Activated CD4-positive, alpha-beta memory T cell treated with anti-CD3 and anti-CD28 coated beads, Interleukin-2, amount 10 ng/mL, durations not matched to agents 7 days and 5 days (primary cell): ENCODE measurements around the gene SEMA3A. TPM values are rescaled to one million over a fixed set of nuclear protein-coding genes. Genes with fewer than 3 reads are reported as not detected.
"Not testable (repeated sequence)": the region's sequence is repeated elsewhere in the genome, so short reads cannot be mapped to it uniquely, and the experiment has no call there.

Experiments used
- CTCF ChIA-PET: fragments of 350-600 bp; sonication (Branson Sonifier 250); formaldehyde crosslinking; loops from one replicate; lab custom pipeline; 2021; ENCODE audit warnings: antibody characterized with exemption, inconsistent platforms; lab: Charles Lee
- POLR2A ChIA-PET: fragments of 350-600 bp; sonication (Branson Sonifier 250); formaldehyde crosslinking; loops from one replicate; lab custom pipeline; 2021; ENCODE audit warnings: antibody characterized with exemption; lab: Charles Lee
- DNase-seq: peaks from one replicate; pipeline ENCODE4 v3.0.0-alpha.2; 2020
- H3K27ac Mint-ChIP-seq: one replicate; pipeline ENCODE4 v1.8.0; 2021; ENCODE audit warnings: mild to moderate bottlenecking, mixed read lengths
- H3K27me3 Mint-ChIP-seq: one replicate; pipeline ENCODE4 v1.8.0; 2021; ENCODE audit warnings: mixed read lengths
- H3K36me3 Mint-ChIP-seq: one replicate; pipeline ENCODE4 v1.8.0; 2021; ENCODE audit warnings: low read depth, mixed read lengths
- H3K4me1 Mint-ChIP-seq: one replicate; pipeline ENCODE4 v1.8.0; 2021; ENCODE audit warnings: mixed read lengths
- H3K4me3 Mint-ChIP-seq: one replicate; pipeline ENCODE4 v1.8.0; 2021; ENCODE audit warnings: mild to moderate bottlenecking, mixed read lengths
- H3K9me3 Mint-ChIP-seq: one replicate; pipeline ENCODE4 v1.8.0; 2021; ENCODE audit warnings: mixed read lengths
- total RNA-seq, 2 experiments: library from RNA; stranded (reverse); gene quantifications; one replicate each; pipeline ENCODE4 v1.2.3, GENCODE V29; 2021

SEMA3A gene
- total RNA-seq, 2 experiments from 2014 or later, result 0.30 to 0.38 TPM

- H3K4me3 Mint-ChIP-seq, H3K27ac Mint-ChIP-seq, H3K36me3 Mint-ChIP-seq, POLR2A ChIA-PET, H3K9me3 Mint-ChIP-seq, H3K27me3 Mint-ChIP-seq, H3K4me1 Mint-ChIP-seq, CTCF ChIA-PET, DNase-seq: not testable (repeated sequence)
Measured at GRCh38 chr7:84214757-84215156, 20.2 kb upstream of the SEMA3A start.

GRCh38 chr7:84210301-84210700 is 15.7 kb upstream of the SEMA3A start:
- Mint-ChIP-seq H3K27ac (no peak overlapping the region), H3K27me3 (no peaks in the 10 kb centered on the region)
- CTCF ChIA-PET, result no interaction called here

GRCh38 chr7:84209006-84209405 is 14.4 kb upstream of the SEMA3A start:
- ChIA-PET CTCF (no interaction called here), POLR2A (no interaction called here)
- H3K36me3 Mint-ChIP-seq, result no peaks in the 10 kb centered on the region
- DNase-seq, result no peak
- H3K4me3 Mint-ChIP-seq, result no peak overlapping the region
- H3K27me3 Mint-ChIP-seq, result no peaks in the 10 kb centered on the region
- no peak overlapping the region for H3K27ac Mint-ChIP-seq
- no peaks in the 10 kb centered on the region for H3K4me1 Mint-ChIP-seq
- H3K9me3 Mint-ChIP-seq, result no peaks in the 10 kb centered on the region

More at GRCh38 chr7:84210301-84210700, 15.7 kb upstream of the SEMA3A start:
- Mint-ChIP-seq H3K9me3 (no peaks in the 10 kb centered on the region), H3K36me3 (no peaks in the 10 kb centered on the region), H3K4me1 (no peaks in the 10 kb centered on the region), H3K4me3 (no peak overlapping the region)
- DNase-seq, result no peak
- POLR2A ChIA-PET, result no interaction called here

- CTCF ChIA-PET, result no interaction called here
- Mint-ChIP-seq H3K9me3 (no peaks in the 10 kb centered on the region), H3K36me3 (no peaks in the 10 kb centered on the region), H3K27ac (no peak overlapping the region), H3K4me3 (no peak overlapping the region), H3K4me1 (no peaks in the 10 kb centered on the region), H3K27me3 (no peaks in the 10 kb centered on the region)
- DNase-seq, result no peak
- POLR2A ChIA-PET, result no interaction called here
Measured at GRCh38 chr7:84207615-84208014, 13.0 kb upstream of the SEMA3A start.

DNA sequence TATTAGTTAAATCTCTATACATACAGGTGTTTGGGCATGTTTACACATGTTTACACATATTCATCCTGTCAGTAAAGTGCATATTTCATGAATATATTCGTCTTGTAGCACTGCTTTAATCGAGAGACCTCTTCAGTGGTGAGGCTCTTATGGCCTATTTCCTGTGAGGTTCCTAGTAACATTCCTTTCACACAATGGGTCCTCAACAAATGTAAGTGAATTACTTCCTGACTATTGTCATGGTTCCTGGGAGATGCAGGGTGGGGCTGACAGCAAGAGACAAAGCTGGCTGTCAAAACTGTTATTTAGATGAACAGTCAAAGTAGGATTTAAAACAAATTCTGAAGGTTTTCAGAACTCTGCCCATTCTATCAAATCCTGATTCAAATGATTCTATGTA is 12.4 kb upstream of the SEMA3A start:
- DNase-seq, result no peak
- no peaks in the 10 kb centered on the region for H3K36me3 Mint-ChIP-seq
- H3K4me3 Mint-ChIP-seq, result no peak overlapping the region
- no peaks in the 10 kb centered on the region for H3K27me3 Mint-ChIP-seq
- POLR2A ChIA-PET, result no interaction called here
- H3K27ac Mint-ChIP-seq, result no peak overlapping the region
- CTCF ChIA-PET, result no interaction called here
- H3K9me3 Mint-ChIP-seq, result no peaks in the 10 kb centered on the region
- H3K4me1 Mint-ChIP-seq, result no peaks in the 10 kb centered on the region

- no peak overlapping the region for H3K4me3 Mint-ChIP-seq
- no peak overlapping the region for H3K27ac Mint-ChIP-seq
- POLR2A ChIA-PET, result no interaction called here
- no peaks in the 10 kb centered on the region for H3K9me3 Mint-ChIP-seq
- H3K36me3 Mint-ChIP-seq, result no peaks in the 10 kb centered on the region
- no peaks in the 10 kb centered on the region for H3K27me3 Mint-ChIP-seq
- no peak for DNase-seq
- CTCF ChIA-PET, result no interaction called here
- H3K4me1 Mint-ChIP-seq, result no peaks in the 10 kb centered on the region
Measured at GRCh38 chr7:84204655-84205054, 10.1 kb upstream of the SEMA3A start.

GRCh38 chr7:84202855-84203254 is 8.3 kb upstream of the SEMA3A start:
- Mint-ChIP-seq H3K27me3 (no peaks in the 10 kb centered on the region), H3K4me3 (no peak overlapping the region), H3K27ac (no peak overlapping the region), H3K9me3 (no peaks in the 10 kb centered on the region), H3K36me3 (no peaks in the 10 kb centered on the region), H3K4me1 (no peaks in the 10 kb centered on the region)
- ChIA-PET POLR2A (no interaction called here), CTCF (no interaction called here)
- no peak for DNase-seq

GRCh38 chr7:84200859-84201258 is 6.3 kb upstream of the SEMA3A start:
- no peak overlapping the region for H3K4me3 Mint-ChIP-seq

GRCh38 chr7:84199216-84199615 is 4.6 kb upstream of the SEMA3A start:
- Mint-ChIP-seq H3K4me1 (peaks cover 4% of the 10 kb centered on the region), H3K9me3 (no peaks in the 10 kb centered on the region), H3K27me3 (no peaks in the 10 kb centered on the region), H3K4me3 (no peak overlapping the region), H3K36me3 (no peaks in the 10 kb centered on the region), H3K27ac (no peak overlapping the region)
- ChIA-PET POLR2A (no interaction called here), CTCF (no interaction called here)
- no peak for DNase-seq

More at GRCh38 chr7:84200859-84201258, 6.3 kb upstream of the SEMA3A start:
- Mint-ChIP-seq H3K27me3 (no peaks in the 10 kb centered on the region), H3K9me3 (no peaks in the 10 kb centered on the region), H3K36me3 (no peaks in the 10 kb centered on the region), H3K27ac (no peak overlapping the region), H3K4me1 (no peaks in the 10 kb centered on the region)
- ChIA-PET POLR2A (no interaction called here), CTCF (no interaction called here)
- DNase-seq, result no peak

DNA sequence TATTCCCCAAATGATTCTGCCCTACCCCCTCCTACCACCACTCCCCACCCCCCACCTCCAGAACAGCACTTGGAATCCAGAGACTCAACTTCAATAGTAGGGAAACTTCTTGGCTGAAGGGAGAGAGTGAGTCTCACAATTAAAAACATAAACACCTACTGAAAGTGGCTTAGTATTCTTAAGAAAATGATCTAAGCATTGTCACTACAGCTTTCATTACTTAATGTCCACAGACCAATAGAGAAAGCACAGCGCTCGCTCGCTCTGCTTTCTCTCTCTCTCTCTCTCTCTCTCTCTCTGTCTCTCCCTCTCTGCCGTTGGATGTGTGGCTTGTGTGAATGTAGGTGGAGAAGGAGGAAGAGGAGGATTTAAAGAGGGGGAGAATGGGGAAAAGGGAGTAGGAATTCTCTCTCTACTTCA is 1.5 kb upstream of the SEMA3A start:
- no peak for DNase-seq
- H3K4me1 Mint-ChIP-seq, result peaks cover 5% of the 10 kb centered on the region
- H3K36me3 Mint-ChIP-seq, result no peaks in the 10 kb centered on the region
- CTCF ChIA-PET, result no interaction called here
- POLR2A ChIA-PET, result no interaction called here
- no peaks in the 10 kb centered on the region for H3K27me3 Mint-ChIP-seq
- H3K27ac Mint-ChIP-seq, result no peak overlapping the region
- no peaks in the 10 kb centered on the region for H3K9me3 Mint-ChIP-seq
- H3K4me3 Mint-ChIP-seq, result no peak overlapping the region

- Mint-ChIP-seq H3K27ac (no peak overlapping the region), H3K27me3 (no peaks in the 10 kb centered on the region), H3K4me1 (peaks cover 5% of the 10 kb centered on the region), H3K4me3 (peak overlapping the region; percentile 76), H3K36me3 (no peaks in the 10 kb centered on the region), H3K9me3 (no peaks in the 10 kb centered on the region)
- CTCF ChIA-PET, result no interaction called here
- no peak for DNase-seq
- POLR2A ChIA-PET, result no interaction called here
Measured at GRCh38 chr7:84195295-84196060, 889 bp upstream of the SEMA3A start.

DNA sequence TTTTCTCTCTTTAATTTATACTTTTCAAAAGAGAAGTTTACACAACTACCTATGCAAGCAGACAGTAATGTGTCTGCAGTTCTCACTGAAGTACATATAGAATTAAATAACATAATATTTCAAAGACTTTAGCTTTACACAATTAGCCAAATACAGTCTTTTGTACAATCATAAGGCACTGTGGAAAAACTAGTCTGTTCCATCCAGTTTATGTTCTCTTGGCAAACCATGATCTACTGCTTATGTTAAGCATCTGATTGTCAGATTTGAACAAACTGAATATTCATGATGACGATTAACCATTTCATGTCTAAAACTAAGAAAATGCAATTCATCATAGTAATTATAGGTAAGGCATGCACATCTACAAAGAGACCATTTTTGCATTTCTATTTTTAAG is 842 bp downstream of the SEMA3A start:
- Mint-ChIP-seq H3K36me3 (no peaks in the 10 kb centered on the region), H3K9me3 (no peaks in the 10 kb centered on the region), H3K27ac (no peak overlapping the region), H3K4me3 (no peak overlapping the region), H3K27me3 (no peaks in the 10 kb centered on the region), H3K4me1 (peaks cover 5% of the 10 kb centered on the region)
- ChIA-PET CTCF (no interaction called here), POLR2A (no interaction called here)
- no peak for DNase-seq

GRCh38 chr7:84191842-84192241 is 2.7 kb downstream of the SEMA3A start:
- Mint-ChIP-seq H3K36me3 (no peaks in the 10 kb centered on the region), H3K27me3 (no peaks in the 10 kb centered on the region), H3K9me3 (no peaks in the 10 kb centered on the region), H3K27ac (no peak overlapping the region), H3K4me3 (no peak overlapping the region), H3K4me1 (peaks cover 5% of the 10 kb centered on the region)
- no peak for DNase-seq
- POLR2A ChIA-PET, result no interaction called here
- CTCF ChIA-PET, result no interaction called here

- Mint-ChIP-seq H3K4me3 (no peak overlapping the region), H3K4me1 (peaks cover 5% of the 10 kb centered on the region), H3K9me3 (no peaks in the 10 kb centered on the region), H3K27me3 (no peaks in the 10 kb centered on the region), H3K36me3 (no peaks in the 10 kb centered on the region), H3K27ac (no peak overlapping the region)
- no peak for DNase-seq
- ChIA-PET CTCF (no interaction called here), POLR2A (no interaction called here)
Measured at GRCh38 chr7:84191261-84191660, 3.3 kb downstream of the SEMA3A start.
